Measurements from ENCODE around the gene CLK3.
"Not testable (repeated sequence)": the region's sequence is repeated elsewhere in the genome, so short reads cannot be mapped to it uniquely, and the experiment has no call there.

Gene CLK3

GRCh38 chr15:74636984-74637383 lies 21.3 kb downstream of the CLK3 start:
- H3K36me3 Mint-ChIP-seq, result peaks cover 69% of the 10 kb centered on the region
- peak overlapping the region; percentile 18 for H3K27ac Mint-ChIP-seq
- H3K4me3 Mint-ChIP-seq, result no peak overlapping the region
- DNase-seq (ENCODE audit: low spot score in 2 of 2) (no peak), ATAC-seq (no peak)
- peaks cover 4% of the 10 kb centered on the region for H3K4me1 Mint-ChIP-seq
- H3K9me3 Mint-ChIP-seq, result no peaks in the 10 kb centered on the region

GRCh38 chr15:74641151-74641550 lies 25.5 kb downstream of the CLK3 start:
- H3K4me1 Mint-ChIP-seq, result peaks cover 4% of the 10 kb centered on the region

GRCh38 chr15:74642348-74642733 lies 26.7 kb downstream of the CLK3 start:
- Mint-ChIP-seq H3K36me3 (peaks cover 29% of the 10 kb centered on the region), H3K4me1 (peaks cover 4% of the 10 kb centered on the region), H3K4me3 (no peak overlapping the region), H3K27ac (peak overlapping the region; percentile 38), H3K9me3 (no peaks in the 10 kb centered on the region)
- DNase-seq (ENCODE audit: low spot score in 2 of 2) (no peak), ATAC-seq (no peak)

More at GRCh38 chr15:74641151-74641550, 25.5 kb downstream of the CLK3 start:
- DNase-seq (ENCODE audit: low spot score in 2 of 2), result no peak
- Mint-ChIP-seq H3K36me3 (peaks cover 41% of the 10 kb centered on the region), H3K9me3 (no peaks in the 10 kb centered on the region), H3K27ac (peak overlapping the region; percentile 71), H3K4me3 (no peak overlapping the region)
- no peak for ATAC-seq

GRCh38 chr15:74642734-74643664 lies 27.4 kb downstream of the CLK3 start:
- H3K4me1 Mint-ChIP-seq, result peaks cover 4% of the 10 kb centered on the region
- H3K9me3 Mint-ChIP-seq, result no peaks in the 10 kb centered on the region
- DNase-seq (ENCODE audit: low spot score in 2 of 2) (no peak), ATAC-seq (no peak)
- peaks cover 23% of the 10 kb centered on the region for H3K36me3 Mint-ChIP-seq
- H3K4me3 Mint-ChIP-seq, result no peak overlapping the region
- peak overlapping the region; percentile 38 for H3K27ac Mint-ChIP-seq

- peaks cover 15% of the 10 kb centered on the region for H3K36me3 Mint-ChIP-seq
- DNase-seq (ENCODE audit: low spot score in 2 of 2) (no peak), ATAC-seq (no peak)
- H3K9me3 Mint-ChIP-seq, result no peaks in the 10 kb centered on the region
- H3K4me1 Mint-ChIP-seq, result peaks cover 2% of the 10 kb centered on the region
- peak overlapping the region; percentile 38 for H3K27ac Mint-ChIP-seq
- no peak overlapping the region for H3K4me3 Mint-ChIP-seq
Observed at GRCh38 chr15:74643665-74644204, 28.1 kb downstream of the CLK3 start.

GRCh38 chr15:74646480-74646879 lies 30.8 kb downstream of the CLK3 start:
- ATAC-seq, result no peak
- peaks cover 8% of the 10 kb centered on the region for H3K4me1 Mint-ChIP-seq

GRCh38 chr15:74648051-74648842 lies 32.6 kb downstream of the CLK3 start:
- peak overlapping the region; percentile 8 for H3K27ac Mint-ChIP-seq
- DNase-seq (ENCODE audit: low spot score in 2 of 2) (no peak), ATAC-seq (no peak)
- H3K4me3 Mint-ChIP-seq, result no peak overlapping the region
- H3K9me3 Mint-ChIP-seq, result no peaks in the 10 kb centered on the region
- peaks cover 13% of the 10 kb centered on the region for H3K36me3 Mint-ChIP-seq
- H3K4me1 Mint-ChIP-seq, result peaks cover 8% of the 10 kb centered on the region

More at GRCh38 chr15:74646480-74646879, 30.8 kb downstream of the CLK3 start:
- H3K9me3 Mint-ChIP-seq, result no peaks in the 10 kb centered on the region
- H3K36me3 Mint-ChIP-seq, result no peaks in the 10 kb centered on the region
- no peak for DNase-seq (ENCODE audit: low spot score in 2 of 2)
- H3K27ac Mint-ChIP-seq, result no peak overlapping the region
- no peak overlapping the region for H3K4me3 Mint-ChIP-seq

- H3K27ac Mint-ChIP-seq, result no peak overlapping the region
- no peak overlapping the region for H3K4me3 Mint-ChIP-seq
- DNase-seq (ENCODE audit: low spot score in 2 of 2) (no peak), ATAC-seq (no peak)
- peaks cover 31% of the 10 kb centered on the region for H3K36me3 Mint-ChIP-seq
- peaks cover 35% of the 10 kb centered on the region for H3K4me1 Mint-ChIP-seq
- H3K9me3 Mint-ChIP-seq, result no peaks in the 10 kb centered on the region
Observed at GRCh38 chr15:74651242-74651741, 35.7 kb downstream of the CLK3 start.

GRCh38 chr15:74653426-74654102 lies 37.9 kb downstream of the CLK3 start:
- Mint-ChIP-seq H3K9me3 (no peaks in the 10 kb centered on the region), H3K27ac (peak overlapping the region; percentile 60), H3K4me1 (peaks cover 53% of the 10 kb centered on the region), H3K4me3 (no peak overlapping the region), H3K36me3 (peaks cover 31% of the 10 kb centered on the region)
- ATAC-seq (no peak), DNase-seq (ENCODE audit: low spot score in 2 of 2) (no peak)

- Mint-ChIP-seq H3K4me1 (peaks cover 51% of the 10 kb centered on the region), H3K36me3 (peaks cover 31% of the 10 kb centered on the region), H3K4me3 (no peak overlapping the region), H3K27ac (peak overlapping the region; percentile 71), H3K9me3 (no peaks in the 10 kb centered on the region)
- peak; percentile 94 for ATAC-seq
- peak in 1 of 2 donors; percentile 66 for DNase-seq (ENCODE audit: low spot score in 2 of 2)
Observed at GRCh38 chr15:74655424-74655823, 39.8 kb downstream of the CLK3 start.

- no peak for ATAC-seq
- peaks cover 37% of the 10 kb centered on the region for H3K36me3 Mint-ChIP-seq
- DNase-seq (ENCODE audit: low spot score in 2 of 2), result no peak
- no peaks in the 10 kb centered on the region for H3K9me3 Mint-ChIP-seq
- no peak overlapping the region for H3K4me3 Mint-ChIP-seq
- peaks cover 50% of the 10 kb centered on the region for H3K4me1 Mint-ChIP-seq
- no peak overlapping the region for H3K27ac Mint-ChIP-seq
Observed at GRCh38 chr15:74656935-74657535, 41.4 kb downstream of the CLK3 start.

GRCh38 chr15:74657846-74658245 lies 42.2 kb downstream of the CLK3 start:
- Mint-ChIP-seq H3K36me3 (peaks cover 31% of the 10 kb centered on the region), H3K4me3 (no peak overlapping the region), H3K4me1 (peaks cover 50% of the 10 kb centered on the region), H3K27ac (no peak overlapping the region), H3K9me3 (no peaks in the 10 kb centered on the region)
- ATAC-seq (peak; percentile 50), DNase-seq (ENCODE audit: low spot score in 2 of 2) (no peak)

- not testable (repeated sequence) for H3K27ac Mint-ChIP-seq; H3K36me3 Mint-ChIP-seq; H3K9me3 Mint-ChIP-seq; H3K4me3 Mint-ChIP-seq; DNase-seq (ENCODE audit: low spot score in 2 of 2); ATAC-seq
- peaks cover 31% of the 10 kb centered on the region for H3K4me1 Mint-ChIP-seq
Observed at GRCh38 chr15:74661280-74661679, 45.6 kb downstream of the CLK3 start.

GRCh38 chr15:74662064-74662860 lies 46.6 kb downstream of the CLK3 start:
- peaks cover 8% of the 10 kb centered on the region for H3K36me3 Mint-ChIP-seq
- peaks cover 22% of the 10 kb centered on the region for H3K4me1 Mint-ChIP-seq
- ATAC-seq, result no peak
- no peak for DNase-seq (ENCODE audit: low spot score in 2 of 2)
- H3K9me3 Mint-ChIP-seq, result no peaks in the 10 kb centered on the region
- no peak overlapping the region for H3K27ac Mint-ChIP-seq
- no peak overlapping the region for H3K4me3 Mint-ChIP-seq
